Endothelial cell of umbilical vein (primary cell): ENCODE results near the gene MEX3D. TPM values are rescaled to one million over a fixed set of nuclear protein-coding genes. Genes with fewer than 3 reads are reported as not detected.

Experiments used
- BruUV-seq: library from RNA; stranded (reverse); fragments of 400-500 nt; replicated peaks from 2 replicates; lab custom pipeline; 2021; lab: Mats Ljungman, UMichigan
- CTCF ChIA-PET: fragments of 300-600, 350-600 bp; sonication (Branson Sonifier 250); formaldehyde crosslinking; loops from one replicate; lab custom pipeline; 2021; ENCODE audit warnings: antibody characterized with exemption, inconsistent platforms; lab: Charles Lee
- POLR2A ChIA-PET: fragments of 300-600, 350-600 bp; sonication (Branson Sonifier 250); formaldehyde crosslinking; loops from one replicate; lab custom pipeline; 2021; ENCODE audit warnings: antibody characterized with exemption, inconsistent platforms; lab: Charles Lee
- DNase-seq: peaks from one replicate; pipeline ENCODE4 v3.0.0-alpha.2; 2011; ENCODE audit warnings: low read depth, low spot score
- FAIRE-seq: peaks from 2 replicates; lab custom pipeline; 2011; peaks lifted over from hg19 to GRCh38; lab: Jason Lieb, UNC
- H2AFZ ChIP-seq: 2 replicates; pipeline ENCODE4 v1.6.0; 2012; ENCODE audit warnings: low read depth, low read length, control low read depth, inconsistent platforms
- H3K27ac ChIP-seq: 2 replicates; pipeline ENCODE4 v1.5.1; 2011; ENCODE audit warnings: low read depth, mild to moderate bottlenecking, control low read depth, low read length, moderate library complexity; ENCODE audit not compliant: insufficient read depth
- H3K27me3 ChIP-seq, 2 experiments: 2 replicates each; pipeline versions ENCODE4 v1.6.0 to v1.6.1; 2011; ENCODE audit warnings: low read length in 2 of 2, mixed read lengths in 1 of 2; ENCODE audit not compliant: control insufficient read depth in 2 of 2, insufficient read depth in 2 of 2
- H3K36me3 ChIP-seq, 2 experiments: 2 replicates in 1 of 2; 3 replicates in 1 of 2; pipeline ENCODE4 v1.5.1; 2011; ENCODE audit warnings: low read length in 2 of 2, mild to moderate bottlenecking in 1 of 2, moderate library complexity in 1 of 2; ENCODE audit not compliant: control insufficient read depth in 2 of 2, insufficient read depth in 2 of 2; ENCODE audit errors: extremely low read depth in 1 of 2
- H3K4me1 ChIP-seq: 3 replicates; pipeline ENCODE4 v1.5.1; 2011; ENCODE audit warnings: mild to moderate bottlenecking, low read length; ENCODE audit not compliant: control insufficient read depth, insufficient read depth; ENCODE audit errors: extremely low read depth
- H3K4me2 ChIP-seq: 2 replicates; pipeline ENCODE4 v1.6.1; 2011; ENCODE audit warnings: low read length, control low read depth, mixed read lengths; ENCODE audit not compliant: insufficient read depth
- H3K4me3 ChIP-seq, 3 experiments: fragments of 200-600 bp in 1 of 3; sonication (generic), shearing (Covaris generic) in 1 of 3; replicated peaks in 1 of 3; 2 replicates each; pipeline ENCODE4 v1.5.1; 2011 to 2016; ENCODE audit warnings: control low read depth in 3 of 3, low read length in 3 of 3, mild to moderate bottlenecking in 2 of 3, inconsistent platforms in 1 of 3, low read depth in 1 of 3, moderate library complexity in 1 of 3; ENCODE audit not compliant: insufficient read depth in 1 of 3
- H3K79me2 ChIP-seq: 2 replicates; pipeline ENCODE4 v1.6.0; 2012; ENCODE audit warnings: low read length, inconsistent platforms; ENCODE audit not compliant: control insufficient read depth, insufficient read depth
- H3K9ac ChIP-seq: replicated peaks from 2 replicates; pipeline ENCODE3; 2011; ENCODE audit warnings: low read length, control low read depth; ENCODE audit not compliant: insufficient read depth; ENCODE audit errors: extremely low read depth
- H3K9me1 ChIP-seq: replicated peaks from 3 replicates; pipeline ENCODE4 v1.6.0; 2011; ENCODE audit warnings: mild to moderate bottlenecking, low read length; ENCODE audit not compliant: control insufficient read depth, insufficient read depth; ENCODE audit errors: extremely low read depth
- H3K9me3 ChIP-seq: replicated peaks from 2 replicates; pipeline ENCODE4 v1.5.1; 2012; ENCODE audit warnings: low read length, inconsistent platforms; ENCODE audit not compliant: control insufficient read depth, insufficient read depth
- H4K20me1 ChIP-seq: replicated peaks from 2 replicates; pipeline ENCODE3; 2011; ENCODE audit warnings: mild to moderate bottlenecking, low read length; ENCODE audit not compliant: control insufficient read depth, insufficient read depth; ENCODE audit errors: extremely low read depth
- CTCF ChIP-seq, 2 donors: IDR thresholded peaks; 1 replicate in 1 of 2; 2 replicates in 1 of 2; pipeline ENCODE4 v1.5.1; 2011; ENCODE audit warnings: low read length in 2 of 2, mild to moderate bottlenecking in 2 of 2, moderate library complexity in 2 of 2, control low read depth in 1 of 2, inconsistent platforms in 1 of 2, low read depth in 1 of 2; ENCODE audit not compliant: insufficient read depth in 1 of 2; ENCODE audit errors: extremely low read depth in 1 of 2
- EZH2 ChIP-seq: IDR thresholded peaks from 2 replicates; pipeline ENCODE4 v1.6.1; 2012; ENCODE audit warnings: borderline replicate concordance, low read depth, mild to moderate bottlenecking, moderate library complexity, low read length, inconsistent platforms; ENCODE audit not compliant: severe bottlenecking
- FOS ChIP-seq: IDR thresholded peaks from 2 replicates; pipeline ENCODE4 v1.6.1; 2011; ENCODE audit warnings: mild to moderate bottlenecking, low read length, moderate library complexity, borderline replicate concordance; ENCODE audit not compliant: insufficient read depth
- GATA2 ChIP-seq: IDR thresholded peaks from 2 replicates; pipeline ENCODE4 v1.7.0; 2011; ENCODE audit warnings: low read depth, mild to moderate bottlenecking, moderate library complexity, mixed read lengths, low read length; ENCODE audit not compliant: insufficient read length, insufficient read depth
- JUN ChIP-seq: IDR thresholded peaks from 2 replicates; pipeline ENCODE4 v1.6.1; 2011; ENCODE audit warnings: borderline replicate concordance, low read depth; ENCODE audit not compliant: insufficient read length, insufficient read depth
- MAX ChIP-seq: IDR thresholded peaks from 2 replicates; pipeline ENCODE4 v1.6.1; 2011; ENCODE audit not compliant: insufficient read depth, insufficient read length
- MYC ChIP-seq: IDR thresholded peaks from one replicate; pipeline ENCODE4 v1.6.1; 2011; ENCODE audit warnings: mild to moderate bottlenecking, low read depth, low read length
- POLR2A ChIP-seq: IDR thresholded peaks from 2 replicates; pipeline ENCODE4 v1.6.1; 2012; ENCODE audit warnings: low read depth, mild to moderate bottlenecking, control low read depth, low read length
- POLR2AphosphoS5 ChIP-seq: IDR thresholded peaks from 2 replicates; pipeline ENCODE4 v1.6.1; 2012; ENCODE audit warnings: low read depth, mild to moderate bottlenecking, control low read depth, low read length, moderate library complexity; ENCODE audit not compliant: insufficient read depth
- dilution Hi-C: fragments of 300-500 bp; cut with MboI; formaldehyde crosslinking; loops from one replicate; pipeline ENCODE4 v1.15.0; 2019; ENCODE audit warnings: low sequenced_read_pairs; ENCODE audit not compliant: extremely low pct_ligation_motif_present
- intact Hi-C: fragments of 100-400 bp; cut with micrococcal nuclease; formaldehyde crosslinking; loops from one replicate; pipeline ENCODE4 v1.10.0; 2022
- polyA plus RNA-seq, 4 experiments: library from polyadenylated mRNA; depleted of rRNA in 3 of 4; stranded (reverse) in 3 of 4; unstranded in 1 of 4; fragments of >200 nt; gene quantifications; 2 replicates each; pipeline versions ENCODE4 v1.2.1 to v1.2.3, GENCODE V29; 2011 to 2012; ENCODE audit warnings: missing spikeins in 1 of 4
- total RNA-seq: library from RNA; stranded (reverse); gene quantifications from 2 replicates; pipeline ENCODE4 v1.2.3, GENCODE V29; 2021

MEX3D gene
- total and polyA plus RNA-seq, 2 donors (not counting 3 experiments of a cell fraction or from before 2014, with no cell fraction given) = 30.0 to 96.7 TPM

- intact Hi-C loops = loop anchor here (5.0 kb wide), 1 partner anchor 228 kb away; no protein-coding TSS in a partner anchor
- no peak overlapping the region for H3K4me3 ChIP-seq
- no peak overlapping the region for H2AFZ ChIP-seq
- BruUV-seq = no TSS peak
- H3K4me2 ChIP-seq = no peak overlapping the region
- H3K36me3 ChIP-seq = no peaks in the 10 kb centered on the region
- dilution Hi-C loops = no loop called here
- H3K79me2 ChIP-seq = no peaks in the 10 kb centered on the region
- ChIA-PET CTCF (interaction anchor here (0.8 to 1.1 kb wide), 4 partner anchors 12 to 316 kb away, joined by 3 to 10 read pairs (median 3); no protein-coding TSS in a partner anchor), POLR2A (no interaction called here)
- no peak for DNase-seq
- TF ChIP-seq JUN (no peak), CTCF (IDR thresholded peaks at IDR 0.05; ENCODE audit: extremely low read depth in 1 of 2, insufficient read depth in 1 of 2, low read depth in 1 of 2, low read length in 2 of 2) (no peak), POLR2AphosphoS5 (no peak), POLR2A (no peak), EZH2 (no peak), MYC (no peak), FOS (no peak), GATA2 (no peak), MAX (no peak)
- H3K27me3 ChIP-seq = peaks cover 5 to 8% of the 10 kb centered on the region in 2 experiments
- no peaks in the 10 kb centered on the region for H3K4me1 ChIP-seq
- no peaks in the 10 kb centered on the region for H3K9me1 ChIP-seq
- no peaks in the 10 kb centered on the region for H3K9me3 ChIP-seq
- no peaks in the 10 kb centered on the region for H4K20me1 ChIP-seq
- H3K27ac ChIP-seq = no peak overlapping the region
- no peak overlapping the region for H3K9ac ChIP-seq
- FAIRE-seq = no peak
Measured at GRCh38 chr19:1509602-1510441, 58.3 kb downstream of the MEX3D start.
